Endothelial cell of umbilical vein (primary cell): ENCODE results near the gene CMTR2. TPM values are rescaled to one million over a fixed set of nuclear protein-coding genes. Genes with fewer than 3 reads are reported as not detected.

Source experiments
- BruUV-seq: library from RNA; stranded (reverse); fragments of 400-500 nt; replicated peaks from 2 replicates; lab custom pipeline; 2021; lab: Mats Ljungman, UMichigan
- CTCF ChIA-PET: fragments of 300-600, 350-600 bp; sonication (Branson Sonifier 250); formaldehyde crosslinking; loops from one replicate; lab custom pipeline; 2021; ENCODE audit warnings: antibody characterized with exemption, inconsistent platforms; lab: Charles Lee
- POLR2A ChIA-PET: fragments of 300-600, 350-600 bp; sonication (Branson Sonifier 250); formaldehyde crosslinking; loops from one replicate; lab custom pipeline; 2021; ENCODE audit warnings: antibody characterized with exemption, inconsistent platforms; lab: Charles Lee
- DNase-seq: peaks from one replicate; pipeline ENCODE4 v3.0.0-alpha.2; 2011; ENCODE audit warnings: low read depth, low spot score
- FAIRE-seq: peaks from 2 replicates; lab custom pipeline; 2011; peaks lifted over from hg19 to GRCh38; lab: Jason Lieb, UNC
- H2AFZ ChIP-seq: 2 replicates; pipeline ENCODE4 v1.6.0; 2012; ENCODE audit warnings: low read depth, low read length, control low read depth, inconsistent platforms
- H3K27ac ChIP-seq: 2 replicates; pipeline ENCODE4 v1.5.1; 2011; ENCODE audit warnings: low read depth, mild to moderate bottlenecking, control low read depth, low read length, moderate library complexity; ENCODE audit not compliant: insufficient read depth
- H3K27me3 ChIP-seq, 2 experiments: 2 replicates each; pipeline versions ENCODE4 v1.6.0 to v1.6.1; 2011; ENCODE audit warnings: low read length in 2 of 2, mixed read lengths in 1 of 2; ENCODE audit not compliant: control insufficient read depth in 2 of 2, insufficient read depth in 2 of 2
- H3K36me3 ChIP-seq, 2 experiments: 2 replicates in 1 of 2; 3 replicates in 1 of 2; pipeline ENCODE4 v1.5.1; 2011; ENCODE audit warnings: low read length in 2 of 2, mild to moderate bottlenecking in 1 of 2, moderate library complexity in 1 of 2; ENCODE audit not compliant: control insufficient read depth in 2 of 2, insufficient read depth in 2 of 2; ENCODE audit errors: extremely low read depth in 1 of 2
- H3K4me1 ChIP-seq: 3 replicates; pipeline ENCODE4 v1.5.1; 2011; ENCODE audit warnings: mild to moderate bottlenecking, low read length; ENCODE audit not compliant: control insufficient read depth, insufficient read depth; ENCODE audit errors: extremely low read depth
- H3K4me2 ChIP-seq: 2 replicates; pipeline ENCODE4 v1.6.1; 2011; ENCODE audit warnings: low read length, control low read depth, mixed read lengths; ENCODE audit not compliant: insufficient read depth
- H3K4me3 ChIP-seq, 3 experiments: fragments of 200-600 bp in 1 of 3; sonication (generic), shearing (Covaris generic) in 1 of 3; replicated peaks in 1 of 3; 2 replicates each; pipeline ENCODE4 v1.5.1; 2011 to 2016; ENCODE audit warnings: control low read depth in 3 of 3, low read length in 3 of 3, mild to moderate bottlenecking in 2 of 3, inconsistent platforms in 1 of 3, low read depth in 1 of 3, moderate library complexity in 1 of 3; ENCODE audit not compliant: insufficient read depth in 1 of 3
- H3K79me2 ChIP-seq: 2 replicates; pipeline ENCODE4 v1.6.0; 2012; ENCODE audit warnings: low read length, inconsistent platforms; ENCODE audit not compliant: control insufficient read depth, insufficient read depth
- H3K9ac ChIP-seq: replicated peaks from 2 replicates; pipeline ENCODE3; 2011; ENCODE audit warnings: low read length, control low read depth; ENCODE audit not compliant: insufficient read depth; ENCODE audit errors: extremely low read depth
- H3K9me1 ChIP-seq: replicated peaks from 3 replicates; pipeline ENCODE4 v1.6.0; 2011; ENCODE audit warnings: mild to moderate bottlenecking, low read length; ENCODE audit not compliant: control insufficient read depth, insufficient read depth; ENCODE audit errors: extremely low read depth
- H3K9me3 ChIP-seq: replicated peaks from 2 replicates; pipeline ENCODE4 v1.5.1; 2012; ENCODE audit warnings: low read length, inconsistent platforms; ENCODE audit not compliant: control insufficient read depth, insufficient read depth
- H4K20me1 ChIP-seq: replicated peaks from 2 replicates; pipeline ENCODE3; 2011; ENCODE audit warnings: mild to moderate bottlenecking, low read length; ENCODE audit not compliant: control insufficient read depth, insufficient read depth; ENCODE audit errors: extremely low read depth
- EZH2 ChIP-seq: IDR thresholded peaks from 2 replicates; pipeline ENCODE4 v1.6.1; 2012; ENCODE audit warnings: borderline replicate concordance, low read depth, mild to moderate bottlenecking, moderate library complexity, low read length, inconsistent platforms; ENCODE audit not compliant: severe bottlenecking
- FOS ChIP-seq: IDR thresholded peaks from 2 replicates; pipeline ENCODE4 v1.6.1; 2011; ENCODE audit warnings: mild to moderate bottlenecking, low read length, moderate library complexity, borderline replicate concordance; ENCODE audit not compliant: insufficient read depth
- GATA2 ChIP-seq: IDR thresholded peaks from 2 replicates; pipeline ENCODE4 v1.7.0; 2011; ENCODE audit warnings: low read depth, mild to moderate bottlenecking, moderate library complexity, mixed read lengths, low read length; ENCODE audit not compliant: insufficient read length, insufficient read depth
- JUN ChIP-seq: IDR thresholded peaks from 2 replicates; pipeline ENCODE4 v1.6.1; 2011; ENCODE audit warnings: borderline replicate concordance, low read depth; ENCODE audit not compliant: insufficient read length, insufficient read depth
- MYC ChIP-seq: IDR thresholded peaks from one replicate; pipeline ENCODE4 v1.6.1; 2011; ENCODE audit warnings: mild to moderate bottlenecking, low read depth, low read length
- POLR2A ChIP-seq: IDR thresholded peaks from 2 replicates; pipeline ENCODE4 v1.6.1; 2012; ENCODE audit warnings: low read depth, mild to moderate bottlenecking, control low read depth, low read length
- POLR2AphosphoS5 ChIP-seq: IDR thresholded peaks from 2 replicates; pipeline ENCODE4 v1.6.1; 2012; ENCODE audit warnings: low read depth, mild to moderate bottlenecking, control low read depth, low read length, moderate library complexity; ENCODE audit not compliant: insufficient read depth
- dilution Hi-C: fragments of 300-500 bp; cut with MboI; formaldehyde crosslinking; loops from one replicate; pipeline ENCODE4 v1.15.0; 2019; ENCODE audit warnings: low sequenced_read_pairs; ENCODE audit not compliant: extremely low pct_ligation_motif_present
- intact Hi-C: fragments of 100-400 bp; cut with micrococcal nuclease; formaldehyde crosslinking; loops from one replicate; pipeline ENCODE4 v1.10.0; 2022
- polyA plus RNA-seq, 4 experiments: library from polyadenylated mRNA; depleted of rRNA in 3 of 4; stranded (reverse) in 3 of 4; unstranded in 1 of 4; fragments of >200 nt; gene quantifications; 2 replicates each; pipeline versions ENCODE4 v1.2.1 to v1.2.3, GENCODE V29; 2011 to 2012; ENCODE audit warnings: missing spikeins in 1 of 4
- total RNA-seq: library from RNA; stranded (reverse); gene quantifications from 2 replicates; pipeline ENCODE4 v1.2.3, GENCODE V29; 2021
- TF ChIP-seq, protein P1 (sequence below), 2 donors: IDR thresholded peaks; 1 replicate in 1 of 2; 2 replicates in 1 of 2; pipeline ENCODE4 v1.5.1; 2011; ENCODE audit warnings: low read length in 2 of 2, mild to moderate bottlenecking in 2 of 2, moderate library complexity in 2 of 2, control low read depth in 1 of 2, inconsistent platforms in 1 of 2, low read depth in 1 of 2; ENCODE audit not compliant: insufficient read depth in 1 of 2; ENCODE audit errors: extremely low read depth in 1 of 2
- TF ChIP-seq, protein P2 (sequence below): IDR thresholded peaks from 2 replicates; pipeline ENCODE4 v1.6.1; 2011; ENCODE audit not compliant: insufficient read depth, insufficient read length

Gene CMTR2
- total and polyA plus RNA-seq, 2 donors (not counting 3 experiments of a cell fraction or from before 2014, with no cell fraction given): 11.6 to 18.8 TPM

DNA sequence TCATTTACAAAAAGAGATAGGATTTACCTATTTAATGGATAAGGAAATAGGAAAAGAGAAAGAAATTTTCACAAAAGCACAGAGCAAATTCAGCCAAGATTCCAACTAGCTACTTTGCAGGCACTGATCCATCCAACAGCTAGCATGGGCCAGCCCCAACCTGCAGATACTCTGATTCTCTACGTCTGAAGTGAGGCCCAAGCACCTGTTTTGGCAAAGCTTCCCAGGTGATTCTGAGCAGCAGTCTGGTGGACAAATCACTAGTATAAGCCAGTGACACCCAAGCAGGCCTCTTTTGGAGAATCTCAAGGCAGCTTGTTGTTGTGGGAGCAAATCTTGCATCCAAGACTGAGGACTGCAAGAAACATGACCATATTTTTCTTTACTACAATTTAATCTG, 48.4 kb upstream of the CMTR2 start:
- dilution Hi-C loops: no loop called here
- H3K9ac ChIP-seq: no peak overlapping the region
- H3K4me2 ChIP-seq: no peak overlapping the region
- H3K79me2 ChIP-seq: no peaks in the 10 kb centered on the region
- ChIA-PET POLR2A (no interaction called here), CTCF (interaction anchor here (6.0 kb wide), 1 partner anchor 26 kb away, joined by 21 read pairs; no protein-coding TSS in a partner anchor)
- no peak overlapping the region for H3K4me3 ChIP-seq
- H3K27ac ChIP-seq: no peak overlapping the region
- no peak for TF ChIP-seq POLR2AphosphoS5
- TF ChIP-seq GATA2: no peak
- TF ChIP-seq EZH2: no peak
- TF ChIP-seq, protein P1, sequence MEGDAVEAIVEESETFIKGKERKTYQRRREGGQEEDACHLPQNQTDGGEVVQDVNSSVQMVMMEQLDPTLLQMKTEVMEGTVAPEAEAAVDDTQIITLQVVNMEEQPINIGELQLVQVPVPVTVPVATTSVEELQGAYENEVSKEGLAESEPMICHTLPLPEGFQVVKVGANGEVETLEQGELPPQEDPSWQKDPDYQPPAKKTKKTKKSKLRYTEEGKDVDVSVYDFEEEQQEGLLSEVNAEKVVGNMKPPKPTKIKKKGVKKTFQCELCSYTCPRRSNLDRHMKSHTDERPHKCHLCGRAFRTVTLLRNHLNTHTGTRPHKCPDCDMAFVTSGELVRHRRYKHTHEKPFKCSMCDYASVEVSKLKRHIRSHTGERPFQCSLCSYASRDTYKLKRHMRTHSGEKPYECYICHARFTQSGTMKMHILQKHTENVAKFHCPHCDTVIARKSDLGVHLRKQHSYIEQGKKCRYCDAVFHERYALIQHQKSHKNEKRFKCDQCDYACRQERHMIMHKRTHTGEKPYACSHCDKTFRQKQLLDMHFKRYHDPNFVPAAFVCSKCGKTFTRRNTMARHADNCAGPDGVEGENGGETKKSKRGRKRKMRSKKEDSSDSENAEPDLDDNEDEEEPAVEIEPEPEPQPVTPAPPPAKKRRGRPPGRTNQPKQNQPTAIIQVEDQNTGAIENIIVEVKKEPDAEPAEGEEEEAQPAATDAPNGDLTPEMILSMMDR (IDR thresholded peaks at IDR 0.05; ENCODE audit: extremely low read depth in 1 of 2, insufficient read depth in 1 of 2, low read depth in 1 of 2, low read length in 2 of 2): no peak
- TF ChIP-seq FOS: no peak
- no peak for TF ChIP-seq MYC
- TF ChIP-seq, protein P2, sequence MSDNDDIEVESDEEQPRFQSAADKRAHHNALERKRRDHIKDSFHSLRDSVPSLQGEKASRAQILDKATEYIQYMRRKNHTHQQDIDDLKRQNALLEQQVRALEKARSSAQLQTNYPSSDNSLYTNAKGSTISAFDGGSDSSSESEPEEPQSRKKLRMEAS: no peak
- no peak for TF ChIP-seq POLR2A
- no peak for TF ChIP-seq JUN
- H3K9me3 ChIP-seq: no peaks in the 10 kb centered on the region
- no peak for DNase-seq
- intact Hi-C loops: no loop called here
- H3K36me3 ChIP-seq: no peaks in the 10 kb centered on the region
- H3K27me3 ChIP-seq: no peaks in the 10 kb centered on the region
- H3K4me1 ChIP-seq: no peaks in the 10 kb centered on the region
- no TSS peak for BruUV-seq
- H4K20me1 ChIP-seq: no peaks in the 10 kb centered on the region
- H2AFZ ChIP-seq: no peak overlapping the region
- no peaks in the 10 kb centered on the region for H3K9me1 ChIP-seq
- no peak for FAIRE-seq
